B cell (primary cell): ENCODE measurements around the gene GRK5. TPM values are rescaled to one million over a fixed set of nuclear protein-coding genes. Genes with fewer than 3 reads are reported as not detected.
A peak's percentile ranks its signal among the peaks of the same experiment; 100 is the strongest.

Experiments used
- ATAC-seq: fragments of 200-7000 bp; cut with Tn5 transposase; one replicate; pipeline ENCODE4 v1.10.0; 2021; ENCODE audit warnings: low read depth, mild to moderate bottlenecking, moderate number of reproducible peaks, moderate library complexity
- CTCF ChIA-PET: fragments of 350-600 bp; sonication (Branson Sonifier 250); formaldehyde crosslinking; loops from one replicate; lab custom pipeline; 2021; ENCODE audit warnings: antibody characterized with exemption, inconsistent platforms; lab: Charles Lee
- POLR2A ChIA-PET: fragments of 350-600 bp; sonication (Branson Sonifier 250); formaldehyde crosslinking; loops from one replicate; lab custom pipeline; 2021; ENCODE audit warnings: antibody characterized with exemption; lab: Charles Lee
- DNase-seq: peaks from one replicate; pipeline ENCODE4 v3.0.0; 2013
- H2AFZ ChIP-seq: 2 replicates; pipeline ENCODE4 v1.6.1; 2012; ENCODE audit warnings: mild to moderate bottlenecking, low read depth, low read length; ENCODE audit not compliant: insufficient read depth, poor library complexity, severe bottlenecking
- H3K27ac ChIP-seq, 2 donors: 1 replicate in 1 of 2; 2 replicates in 1 of 2; pipeline ENCODE4 v1.5.1; 2012 to 2013; ENCODE audit warnings: low read length in 2 of 2, mild to moderate bottlenecking in 2 of 2, moderate library complexity in 1 of 2
- H3K27me3 ChIP-seq, 4 experiments: fragments of 200-600 bp in 1 of 4; sonication (generic) in 1 of 4; replicated peaks in 1 of 4; 1 replicate in 2 of 4; 2 replicates in 2 of 4; pipeline versions ENCODE4 v1.6.1 to v1.7.0; 2013 to 2016; ENCODE audit warnings: low read length in 3 of 4, mild to moderate bottlenecking in 2 of 4, mixed read lengths in 1 of 4, moderate library complexity in 1 of 4; ENCODE audit not compliant: insufficient read depth in 4 of 4, control insufficient read depth in 3 of 4; ENCODE audit errors: control extremely low read depth in 1 of 4
- H3K36me3 ChIP-seq, 2 experiments: replicated peaks in 1 of 2; 1 replicate in 1 of 2; 2 replicates in 1 of 2; pipeline versions ENCODE4 v1.6.1 to v1.7.1; 2013; ENCODE audit warnings: low read length in 1 of 2; ENCODE audit not compliant: insufficient read depth in 2 of 2, control insufficient read depth in 1 of 2; ENCODE audit errors: control extremely low read depth in 1 of 2, extremely low read depth in 1 of 2
- H3K4me1 ChIP-seq, 2 donors: fragments of 200-600 bp in 1 of 2; sonication (generic) in 1 of 2; 1 replicate in 1 of 2; 2 replicates in 1 of 2; pipeline versions ENCODE4 v1.5.1 to v1.6.1; 2013 to 2017; ENCODE audit warnings: low read length in 2 of 2; ENCODE audit not compliant: control insufficient read depth in 2 of 2, insufficient read depth in 2 of 2
- H3K4me2 ChIP-seq: replicated peaks from 2 replicates; pipeline ENCODE3; 2012; ENCODE audit warnings: mild to moderate bottlenecking, low read depth, low read length; ENCODE audit not compliant: poor library complexity, severe bottlenecking
- H3K4me3 ChIP-seq, 5 experiments: fragments of 200-600 bp in 1 of 5; sonication (generic) in 1 of 5; 1 replicate in 3 of 5; 2 replicates in 2 of 5; pipeline versions ENCODE4 v1.5.1 to v1.7.0; 2011 to 2016; ENCODE audit warnings: low read length in 4 of 5, mild to moderate bottlenecking in 4 of 5, low read depth in 2 of 5, control low read depth in 1 of 5, moderate library complexity in 1 of 5; ENCODE audit not compliant: insufficient read depth in 1 of 5; ENCODE audit errors: control extremely low read depth in 1 of 5, extremely low read depth in 1 of 5
- H3K79me2 ChIP-seq: fragments of 200-600 bp; sonication (generic); one replicate; pipeline ENCODE4 v1.6.0; 2016; ENCODE audit warnings: low read length; ENCODE audit not compliant: control insufficient read depth, insufficient read depth
- H3K9ac ChIP-seq: fragments of 200-600 bp; sonication (generic); 2 replicates; pipeline ENCODE4 v1.6.1; 2017; ENCODE audit warnings: mild to moderate bottlenecking, low read length, moderate library complexity
- H3K9me3 ChIP-seq, 3 donors: one replicate each; pipeline versions ENCODE4 v1.6.1 to v1.7.1; 2013; ENCODE audit warnings: low read length in 2 of 3; ENCODE audit not compliant: control insufficient read depth in 2 of 3, insufficient read depth in 1 of 3; ENCODE audit errors: control extremely low read depth in 1 of 3
- H4K20me1 ChIP-seq: 2 replicates; pipeline ENCODE4 v1.6.0; 2012; ENCODE audit warnings: mild to moderate bottlenecking, low read length; ENCODE audit not compliant: insufficient read depth, control insufficient read depth, poor library complexity, severe bottlenecking
- H3K27ac Mint-ChIP-seq: one replicate; pipeline ENCODE4 v1.8.0; 2021; ENCODE audit warnings: mixed read lengths
- H3K27me3 Mint-ChIP-seq: one replicate; pipeline ENCODE4 v1.8.0; 2021; ENCODE audit warnings: mixed read lengths
- H3K4me1 Mint-ChIP-seq: one replicate; pipeline ENCODE4 v1.8.0; 2021; ENCODE audit warnings: mixed read lengths
- H3K4me3 Mint-ChIP-seq: one replicate; pipeline ENCODE4 v1.8.0; 2021; ENCODE audit warnings: mixed read lengths
- H3K9me3 Mint-ChIP-seq: one replicate; pipeline ENCODE4 v1.8.0; 2022; ENCODE audit warnings: mixed read lengths; ENCODE audit not compliant: insufficient read depth
- EZH2 ChIP-seq: IDR thresholded peaks from 2 replicates; pipeline ENCODE4 v1.6.1; 2012; ENCODE audit warnings: borderline replicate concordance, low read depth, mild to moderate bottlenecking, moderate library complexity, low read length; ENCODE audit not compliant: insufficient read depth, poor library complexity, severe bottlenecking
- WGBS: methylation state at CpG from one replicate; pipeline ENCODE4 v1.1.5; 2013; ENCODE audit warnings: missing lambda C conversion rate; ENCODE audit not compliant: insufficient coverage; 5-methylcytosine and 5-hydroxymethylcytosine counted together
- intact Hi-C: fragments of 100-400 bp; cut with micrococcal nuclease; formaldehyde crosslinking; loops from one replicate; pipeline ENCODE4 v1.10.0; 2022
- polyA plus RNA-seq: library from polyadenylated mRNA; depleted of rRNA; stranded (reverse); fragments of >200 nt; gene quantifications from 2 replicates; pipeline ENCODE4 v1.2.3, GENCODE V29; 2012
- total RNA-seq, 2 donors: library from RNA; stranded (reverse); fragments of 120-200 nt in 1 of 2; gene quantifications; 1 replicate in 1 of 2; 2 replicates in 1 of 2; pipeline versions ENCODE4 v1.2.3 to v1.2.4, GENCODE V29; 2013 to 2022
- TF ChIP-seq, protein P1 (sequence below): fragments of 200-600 bp; IDR thresholded peaks from one replicate; pipeline ENCODE4 v1.8.0; 2022; ENCODE audit warnings: antibody characterized with exemption, mild to moderate bottlenecking

Gene GRK5
- total and polyA plus RNA-seq, 2 donors (not counting 1 experiment from before 2014, with no cell fraction given): 21.9 to 54.8 TPM

DNA sequence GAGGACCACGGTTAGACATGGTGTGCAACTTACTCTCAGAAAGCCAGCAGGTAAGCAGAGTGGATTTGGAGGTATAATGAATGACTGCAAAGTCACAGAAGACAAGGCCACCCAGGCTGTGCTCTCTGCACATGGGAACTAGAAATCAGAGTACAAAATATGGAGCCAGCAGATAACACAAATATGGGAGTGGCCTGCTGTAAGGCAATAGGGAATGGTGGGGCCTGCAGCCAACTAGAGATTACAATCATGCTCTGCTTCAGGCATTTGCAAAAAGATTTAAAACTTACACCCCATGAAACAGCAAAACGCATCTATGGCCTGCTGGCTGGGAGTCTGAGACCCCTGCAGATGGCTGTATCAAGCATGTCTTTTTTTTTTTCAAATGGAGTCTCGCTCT is 288.2 kb downstream of the GRK5 start:
- Histone ChIP-seq H3K9ac (no peak overlapping the region), H3K4me2 (no peak overlapping the region), H3K27me3 (no peaks in the 10 kb centered on the region), H3K4me3 (no peak overlapping the region), H3K79me2 (no peaks in the 10 kb centered on the region), H3K9me3 (no peaks in the 10 kb centered on the region), H2AFZ (no peak overlapping the region), H3K27ac (no peak overlapping the region), H3K4me1 (no peaks in the 10 kb centered on the region), H4K20me1 (no peaks in the 10 kb centered on the region), H3K36me3 (peaks cover 0 to 4% of the 10 kb centered on the region in 2 experiments)
- intact Hi-C loops: no loop called here
- no peaks in the 10 kb centered on the region for H3K27me3 Mint-ChIP-seq
- CTCF ChIA-PET: no interaction called here
- ATAC-seq (no peak), DNase-seq (no peak)
- POLR2A ChIA-PET: interaction anchor here (0.6 kb wide), 1 partner anchor 343 kb away, joined by 3 read pairs; no protein-coding TSS in a partner anchor
- no peak overlapping the region for H3K4me3 Mint-ChIP-seq
- TF ChIP-seq EZH2: no peak
- TF ChIP-seq, protein P1, sequence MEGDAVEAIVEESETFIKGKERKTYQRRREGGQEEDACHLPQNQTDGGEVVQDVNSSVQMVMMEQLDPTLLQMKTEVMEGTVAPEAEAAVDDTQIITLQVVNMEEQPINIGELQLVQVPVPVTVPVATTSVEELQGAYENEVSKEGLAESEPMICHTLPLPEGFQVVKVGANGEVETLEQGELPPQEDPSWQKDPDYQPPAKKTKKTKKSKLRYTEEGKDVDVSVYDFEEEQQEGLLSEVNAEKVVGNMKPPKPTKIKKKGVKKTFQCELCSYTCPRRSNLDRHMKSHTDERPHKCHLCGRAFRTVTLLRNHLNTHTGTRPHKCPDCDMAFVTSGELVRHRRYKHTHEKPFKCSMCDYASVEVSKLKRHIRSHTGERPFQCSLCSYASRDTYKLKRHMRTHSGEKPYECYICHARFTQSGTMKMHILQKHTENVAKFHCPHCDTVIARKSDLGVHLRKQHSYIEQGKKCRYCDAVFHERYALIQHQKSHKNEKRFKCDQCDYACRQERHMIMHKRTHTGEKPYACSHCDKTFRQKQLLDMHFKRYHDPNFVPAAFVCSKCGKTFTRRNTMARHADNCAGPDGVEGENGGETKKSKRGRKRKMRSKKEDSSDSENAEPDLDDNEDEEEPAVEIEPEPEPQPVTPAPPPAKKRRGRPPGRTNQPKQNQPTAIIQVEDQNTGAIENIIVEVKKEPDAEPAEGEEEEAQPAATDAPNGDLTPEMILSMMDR: no peak
- no peaks in the 10 kb centered on the region for H3K9me3 Mint-ChIP-seq
- no peak overlapping the region for H3K27ac Mint-ChIP-seq
- 90% methylated on average over 3 of the region's 3 CpGs for WGBS
- peaks cover 10% of the 10 kb centered on the region for H3K4me1 Mint-ChIP-seq

DNA sequence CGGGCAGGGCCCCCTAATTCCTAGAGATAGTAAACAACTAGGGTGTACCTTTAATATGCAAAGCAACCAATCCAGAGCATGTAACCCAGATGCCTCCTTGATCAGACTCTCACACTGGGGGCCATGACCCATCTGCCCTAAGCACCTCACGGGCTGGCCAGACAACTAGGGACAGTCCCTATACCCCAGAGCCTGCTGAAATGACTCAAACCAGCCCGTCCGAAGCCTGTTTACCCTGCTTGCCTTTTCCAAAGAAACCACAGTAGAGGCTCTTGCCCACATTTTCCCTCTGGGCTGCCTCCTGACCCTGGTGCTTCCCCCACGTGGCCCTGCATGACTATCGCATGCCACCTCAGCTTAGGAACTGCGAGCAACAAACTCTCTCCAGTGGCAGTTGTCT is 288.9 kb downstream of the GRK5 start:
- H4K20me1 ChIP-seq: no peaks in the 10 kb centered on the region
- ChIA-PET CTCF (no interaction called here), POLR2A (no interaction called here)
- no peak overlapping the region for H3K9ac ChIP-seq
- Mint-ChIP-seq H3K27me3 (no peaks in the 10 kb centered on the region), H3K4me3 (no peak overlapping the region), H3K9me3 (no peaks in the 10 kb centered on the region), H3K27ac (no peak overlapping the region), H3K4me1 (peaks cover 10% of the 10 kb centered on the region)
- H3K4me3 ChIP-seq: no peak overlapping the region
- no peaks in the 10 kb centered on the region for H3K4me1 ChIP-seq
- H2AFZ ChIP-seq: no peak overlapping the region
- H3K27ac ChIP-seq: no peak overlapping the region
- 61% methylated on average over 7 of the region's 7 CpGs for WGBS
- DNase-seq: no peak
- peaks cover 0 to 4% of the 10 kb centered on the region in 2 experiments for H3K36me3 ChIP-seq
- no peaks in the 10 kb centered on the region for H3K27me3 ChIP-seq
- H3K79me2 ChIP-seq: no peaks in the 10 kb centered on the region
- intact Hi-C loops: no loop called here
- H3K9me3 ChIP-seq: no peaks in the 10 kb centered on the region
- TF ChIP-seq, protein P1: no peak
- no peak for TF ChIP-seq EZH2
- no peak overlapping the region for H3K4me2 ChIP-seq
- ATAC-seq: peak; percentile 21
